GM12875 (cell line): ENCODE results near the gene UBAP1.
A peak's percentile ranks its signal among the peaks of the same experiment; 100 is the strongest.
"Not testable (repeated sequence)": the region's sequence is repeated elsewhere in the genome, so short reads cannot be mapped to it uniquely, and the experiment has no call there.

ENCODE experiments used
- H3K4me3 ChIP-seq: one replicate; pipeline ENCODE4 v1.5.1; 2011; ENCODE audit warnings: low read depth, low read length, control low read depth
- CTCF ChIP-seq: IDR thresholded peaks from 2 replicates; pipeline ENCODE4 v1.5.1; 2011; ENCODE audit warnings: low read depth, mild to moderate bottlenecking, control low read depth, inconsistent platforms, low read length, moderate library complexity, borderline replicate concordance; ENCODE audit not compliant: insufficient read depth

Gene UBAP1

GRCh38 chr9:34179213-34180136 lies 632 bp downstream of the UBAP1 start:
- H3K4me3 ChIP-seq = peak overlapping the region; percentile 83
- TF ChIP-seq CTCF = no peak

- no peak for TF ChIP-seq CTCF
- H3K4me3 ChIP-seq = no peak overlapping the region
Observed at GRCh38 chr9:34185778-34186551, 7.1 kb downstream of the UBAP1 start.

- no peak overlapping the region for H3K4me3 ChIP-seq
- no peak for TF ChIP-seq CTCF
Observed at GRCh38 chr9:34187891-34188240, 9.0 kb downstream of the UBAP1 start.

- H3K4me3 ChIP-seq = no peak overlapping the region
- no peak for TF ChIP-seq CTCF
Observed at GRCh38 chr9:34190996-34191892, 12.4 kb downstream of the UBAP1 start.

- no peak for TF ChIP-seq CTCF
- H3K4me3 ChIP-seq = no peak overlapping the region
Observed at GRCh38 chr9:34195143-34195542, 16.3 kb downstream of the UBAP1 start.

- H3K4me3 ChIP-seq = not testable (repeated sequence)
Observed at GRCh38 chr9:34197286-34197685, 18.4 kb downstream of the UBAP1 start.
